Panc1 (cell line): ENCODE results near the gene KREMEN2. TPM values are rescaled to one million over a fixed set of nuclear protein-coding genes. Genes with fewer than 3 reads are reported as not detected.

Source experiments
- ATAC-seq: fragments of 200-7000 bp; cut with Tn5 transposase; 2 replicates; pipeline ENCODE4 v1.9.1; 2020; ENCODE audit warnings: mild to moderate bottlenecking, moderate library complexity
- BruUV-seq: library from RNA; stranded (reverse); fragments of 400-500 nt; replicated peaks from 2 replicates; lab custom pipeline; 2021; lab: Mats Ljungman, UMichigan
- CTCF ChIA-PET: fragments of 300-600 bp; sonication (Branson Sonifier 250); formaldehyde crosslinking; loops from one replicate; lab custom pipeline; 2022; ENCODE audit warnings: antibody characterized with exemption; lab: Charles Lee
- POLR2A ChIA-PET: fragments of 300-600 bp; sonication (Branson Sonifier 250); formaldehyde crosslinking; loops from one replicate; lab custom pipeline; 2022; ENCODE audit warnings: antibody characterized with exemption; lab: Charles Lee
- DNase-seq: peaks from one replicate; pipeline ENCODE4 v3.0.0-alpha.2; 2010; ENCODE audit warnings: low read depth, low spot score
- H3K27ac ChIP-seq: 2 replicates; pipeline ENCODE4 v1.5.1; 2011; ENCODE audit warnings: mild to moderate bottlenecking, low read length, inconsistent platforms
- H3K27me3 ChIP-seq: fragments of 200-500 bp; sonication (Bioruptor generic); 2 replicates; pipeline ENCODE4 v1.6.0; 2014; ENCODE audit warnings: low read length, inconsistent platforms; ENCODE audit not compliant: control insufficient read depth, insufficient read depth
- H3K36me3 ChIP-seq: fragments of 200-500 bp; sonication (Bioruptor generic); 2 replicates; pipeline ENCODE4 v1.5.1; 2014; ENCODE audit warnings: inconsistent platforms, mild to moderate bottlenecking, low read length, moderate library complexity; ENCODE audit not compliant: control insufficient read depth, insufficient read depth
- H3K4me1 ChIP-seq: 2 replicates; pipeline ENCODE4 v1.5.1; 2011; ENCODE audit warnings: inconsistent platforms, mild to moderate bottlenecking, low read length, moderate library complexity; ENCODE audit not compliant: control insufficient read depth, insufficient read depth
- H3K4me3 ChIP-seq, 2 experiments: 2 replicates each; pipeline ENCODE4 v1.5.1; 2011 to 2012; ENCODE audit warnings: low read depth in 2 of 2, low read length in 2 of 2, mild to moderate bottlenecking in 2 of 2, inconsistent platforms in 1 of 2, moderate library complexity in 1 of 2
- H3K9me3 ChIP-seq: fragments of 200-500 bp; sonication (Bioruptor generic); 2 replicates; pipeline ENCODE4 v1.5.1; 2014; ENCODE audit warnings: low read depth, mild to moderate bottlenecking, inconsistent platforms, low read length, moderate library complexity; ENCODE audit not compliant: control insufficient read depth, insufficient read depth
- POLR2AphosphoS5 ChIP-seq: IDR thresholded peaks from 2 replicates; pipeline ENCODE4 v1.6.1; 2012; ENCODE audit warnings: mild to moderate bottlenecking, low read depth, low read length, moderate library complexity
- REST ChIP-seq, 2 experiments: IDR thresholded peaks; 2 replicates each; pipeline ENCODE4 v1.6.1; 2011 to 2012; ENCODE audit warnings: low read depth in 2 of 2, control low read depth in 1 of 2, low read length in 1 of 2, mild to moderate bottlenecking in 1 of 2, moderate library complexity in 1 of 2; ENCODE audit not compliant: insufficient read depth in 1 of 2
- SIN3A ChIP-seq: IDR thresholded peaks from 2 replicates; pipeline ENCODE4 v1.6.1; 2012; ENCODE audit warnings: low read depth, mild to moderate bottlenecking, low read length, moderate library complexity, borderline replicate concordance; ENCODE audit not compliant: insufficient read depth
- in situ Hi-C: cut with HindIII; loops from 2 replicates; pipeline ENCODE4 v1.10.0; 2016; ENCODE audit warnings: low sequenced_read_pairs, low pct_unique_long_range_greater_than_20kb
- intact Hi-C: fragments of 100-400 bp; cut with micrococcal nuclease; formaldehyde crosslinking; loops from one replicate; pipeline ENCODE4 v1.10.0; 2022; ENCODE audit not compliant: unreplicated experiment
- total RNA-seq: library from RNA; stranded (reverse); gene quantifications from one replicate; pipeline ENCODE4 v1.2.1, GENCODE V29; 2021; ENCODE audit not compliant: unreplicated experiment

KREMEN2 gene
- total RNA-seq, 1 experiment from 2014 or later: 10.8 TPM

GRCh38 chr16:2964475-2965336 lies 631 bp downstream of the KREMEN2 start:
- Histone ChIP-seq H3K9me3 (no peaks in the 10 kb centered on the region), H3K36me3 (no peaks in the 10 kb centered on the region; the same call in 1 of the 2 replicates), H3K4me1 (peaks cover 23% of the 10 kb centered on the region), H3K27me3 (no peaks in the 10 kb centered on the region), H3K27ac (peak overlapping the region; percentile 79; the same call in 1 of the 2 replicates), H3K4me3 (peak overlapping the region; percentile 56 to 81)
- DNase-seq: no peak
- BruUV-seq: no TSS peak
- CTCF ChIA-PET: no interaction called here
- in situ Hi-C loops: no loop called here
- POLR2A ChIA-PET: interaction anchor here (0.5 to 1.0 kb wide), 2 partner anchors 8 to 72 kb away, joined by 5 to 8 read pairs; partner anchors contain the start of gene BICDL2
- ATAC-seq: peak; percentile 47
- intact Hi-C loops: no loop called here
- TF ChIP-seq SIN3A (0 out of 2 replicates have a peak, but pooled peaks have one; percentile 29), REST (IDR thresholded peaks at IDR 0.05; ENCODE audit: insufficient read depth in 1 of 2, low read depth in 2 of 2, low read length in 1 of 2) (no peak)

DNA sequence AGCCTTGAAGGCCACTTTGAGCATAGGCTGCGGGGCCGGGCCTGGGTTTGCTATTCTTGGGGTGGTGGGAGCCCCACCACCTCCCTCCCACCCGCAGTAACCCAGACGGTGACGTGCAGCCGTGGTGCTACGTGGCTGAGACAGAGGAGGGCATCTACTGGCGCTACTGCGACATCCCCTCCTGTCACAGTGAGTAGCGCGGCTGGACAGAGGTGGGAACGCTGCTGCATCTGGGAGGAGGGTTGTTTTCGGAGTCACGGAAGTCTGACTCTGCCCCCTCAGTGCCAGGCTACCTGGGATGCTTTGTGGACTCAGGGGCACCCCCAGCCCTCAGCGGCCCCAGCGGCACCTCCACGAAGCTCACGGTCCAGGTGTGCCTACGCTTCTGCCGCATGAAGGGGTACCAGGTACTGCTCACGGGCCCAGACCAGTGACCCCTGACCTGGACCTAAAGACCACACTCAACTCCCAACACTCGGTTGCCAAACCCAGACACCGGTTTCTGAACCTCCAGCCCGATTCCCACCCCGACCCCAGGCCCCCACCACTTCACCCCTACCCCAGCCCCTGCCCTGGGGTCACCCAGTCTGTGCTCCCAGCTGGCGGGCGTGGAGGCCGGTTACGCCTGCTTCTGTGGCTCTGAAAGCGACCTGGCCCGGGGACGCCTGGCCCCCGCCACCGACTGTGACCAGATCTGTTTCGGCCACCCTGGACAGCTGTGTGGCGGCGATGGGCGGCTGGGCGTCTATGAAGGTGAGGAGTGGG lies 2.1 kb downstream of the KREMEN2 start:
- in situ Hi-C loops: no loop called here
- Histone ChIP-seq H3K36me3 (no peaks in the 10 kb centered on the region; the same call in 1 of the 2 replicates), H3K4me3 (no peak overlapping the region), H3K27me3 (no peaks in the 10 kb centered on the region), H3K4me1 (peaks cover 33% of the 10 kb centered on the region), H3K27ac (no peak overlapping the region), H3K9me3 (no peaks in the 10 kb centered on the region)
- no TSS peak for BruUV-seq
- POLR2A ChIA-PET: no interaction called here
- TF ChIP-seq REST (IDR thresholded peaks at IDR 0.05; ENCODE audit: insufficient read depth in 1 of 2, low read depth in 2 of 2, low read length in 1 of 2) (0 out of 4 replicates have a peak, but pooled peaks of 1 of the 2 experiments have one; percentile 34), POLR2AphosphoS5 (no peak)
- no peak for DNase-seq
- intact Hi-C loops: no loop called here
- no peak for ATAC-seq
- CTCF ChIA-PET: no interaction called here
